ENCODE data around the gene CTNNA3.

- TF ChIP-seq, protein P1, sequence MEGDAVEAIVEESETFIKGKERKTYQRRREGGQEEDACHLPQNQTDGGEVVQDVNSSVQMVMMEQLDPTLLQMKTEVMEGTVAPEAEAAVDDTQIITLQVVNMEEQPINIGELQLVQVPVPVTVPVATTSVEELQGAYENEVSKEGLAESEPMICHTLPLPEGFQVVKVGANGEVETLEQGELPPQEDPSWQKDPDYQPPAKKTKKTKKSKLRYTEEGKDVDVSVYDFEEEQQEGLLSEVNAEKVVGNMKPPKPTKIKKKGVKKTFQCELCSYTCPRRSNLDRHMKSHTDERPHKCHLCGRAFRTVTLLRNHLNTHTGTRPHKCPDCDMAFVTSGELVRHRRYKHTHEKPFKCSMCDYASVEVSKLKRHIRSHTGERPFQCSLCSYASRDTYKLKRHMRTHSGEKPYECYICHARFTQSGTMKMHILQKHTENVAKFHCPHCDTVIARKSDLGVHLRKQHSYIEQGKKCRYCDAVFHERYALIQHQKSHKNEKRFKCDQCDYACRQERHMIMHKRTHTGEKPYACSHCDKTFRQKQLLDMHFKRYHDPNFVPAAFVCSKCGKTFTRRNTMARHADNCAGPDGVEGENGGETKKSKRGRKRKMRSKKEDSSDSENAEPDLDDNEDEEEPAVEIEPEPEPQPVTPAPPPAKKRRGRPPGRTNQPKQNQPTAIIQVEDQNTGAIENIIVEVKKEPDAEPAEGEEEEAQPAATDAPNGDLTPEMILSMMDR (IDR thresholded peaks at IDR 0.05), result no peak
- no peak for TF ChIP-seq POLR2A (IDR thresholded peaks at IDR 0.05)
These were observed 909.3 kb downstream of the CTNNA3 start for GRCh38 chr10:66786709-66787108.

Measured in uterus (tissue), 2 donors.